LNCaP clone FGC (cell line): ENCODE results near the gene DIS3L2.
"Not testable (repeated sequence)": the region's sequence is repeated elsewhere in the genome, so short reads cannot be mapped to it uniquely, and the experiment has no call there.

ENCODE experiments used
- DNase-seq: peaks from one replicate; pipeline ENCODE4 v3.0.0-alpha.2; 2011; ENCODE audit warnings: low read depth
- H3K4me3 ChIP-seq: 2 replicates; pipeline ENCODE4 v1.5.1; 2011; ENCODE audit warnings: mild to moderate bottlenecking, low read depth, low read length, control low read depth
- TF ChIP-seq, protein P1 (sequence below): IDR thresholded peaks from 2 replicates; pipeline ENCODE4 v1.5.1; 2012; ENCODE audit warnings: mild to moderate bottlenecking; ENCODE audit not compliant: control insufficient read depth, insufficient read depth; ENCODE audit errors: extremely low read depth

Gene DIS3L2

DNA sequence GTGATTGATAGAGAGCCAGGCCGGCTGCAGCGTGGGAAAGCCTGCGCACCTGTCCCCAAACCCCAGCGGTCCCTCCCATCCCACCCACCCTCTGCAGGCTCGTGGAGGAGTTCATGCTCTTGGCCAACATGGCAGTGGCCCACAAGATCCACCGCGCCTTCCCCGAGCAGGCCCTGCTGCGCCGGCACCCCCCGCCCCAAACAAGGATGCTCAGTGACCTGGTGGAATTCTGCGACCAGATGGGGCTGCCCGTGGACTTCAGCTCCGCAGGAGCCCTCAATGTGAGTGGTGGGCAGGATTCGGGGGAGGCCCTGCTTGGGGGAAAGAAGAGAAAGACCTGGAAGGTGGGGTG, 368.2 kb downstream of the DIS3L2 start:
- DNase-seq = no peak
- TF ChIP-seq, protein P1, sequence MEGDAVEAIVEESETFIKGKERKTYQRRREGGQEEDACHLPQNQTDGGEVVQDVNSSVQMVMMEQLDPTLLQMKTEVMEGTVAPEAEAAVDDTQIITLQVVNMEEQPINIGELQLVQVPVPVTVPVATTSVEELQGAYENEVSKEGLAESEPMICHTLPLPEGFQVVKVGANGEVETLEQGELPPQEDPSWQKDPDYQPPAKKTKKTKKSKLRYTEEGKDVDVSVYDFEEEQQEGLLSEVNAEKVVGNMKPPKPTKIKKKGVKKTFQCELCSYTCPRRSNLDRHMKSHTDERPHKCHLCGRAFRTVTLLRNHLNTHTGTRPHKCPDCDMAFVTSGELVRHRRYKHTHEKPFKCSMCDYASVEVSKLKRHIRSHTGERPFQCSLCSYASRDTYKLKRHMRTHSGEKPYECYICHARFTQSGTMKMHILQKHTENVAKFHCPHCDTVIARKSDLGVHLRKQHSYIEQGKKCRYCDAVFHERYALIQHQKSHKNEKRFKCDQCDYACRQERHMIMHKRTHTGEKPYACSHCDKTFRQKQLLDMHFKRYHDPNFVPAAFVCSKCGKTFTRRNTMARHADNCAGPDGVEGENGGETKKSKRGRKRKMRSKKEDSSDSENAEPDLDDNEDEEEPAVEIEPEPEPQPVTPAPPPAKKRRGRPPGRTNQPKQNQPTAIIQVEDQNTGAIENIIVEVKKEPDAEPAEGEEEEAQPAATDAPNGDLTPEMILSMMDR = no peak
- H3K4me3 ChIP-seq = no peak overlapping the region

DNA sequence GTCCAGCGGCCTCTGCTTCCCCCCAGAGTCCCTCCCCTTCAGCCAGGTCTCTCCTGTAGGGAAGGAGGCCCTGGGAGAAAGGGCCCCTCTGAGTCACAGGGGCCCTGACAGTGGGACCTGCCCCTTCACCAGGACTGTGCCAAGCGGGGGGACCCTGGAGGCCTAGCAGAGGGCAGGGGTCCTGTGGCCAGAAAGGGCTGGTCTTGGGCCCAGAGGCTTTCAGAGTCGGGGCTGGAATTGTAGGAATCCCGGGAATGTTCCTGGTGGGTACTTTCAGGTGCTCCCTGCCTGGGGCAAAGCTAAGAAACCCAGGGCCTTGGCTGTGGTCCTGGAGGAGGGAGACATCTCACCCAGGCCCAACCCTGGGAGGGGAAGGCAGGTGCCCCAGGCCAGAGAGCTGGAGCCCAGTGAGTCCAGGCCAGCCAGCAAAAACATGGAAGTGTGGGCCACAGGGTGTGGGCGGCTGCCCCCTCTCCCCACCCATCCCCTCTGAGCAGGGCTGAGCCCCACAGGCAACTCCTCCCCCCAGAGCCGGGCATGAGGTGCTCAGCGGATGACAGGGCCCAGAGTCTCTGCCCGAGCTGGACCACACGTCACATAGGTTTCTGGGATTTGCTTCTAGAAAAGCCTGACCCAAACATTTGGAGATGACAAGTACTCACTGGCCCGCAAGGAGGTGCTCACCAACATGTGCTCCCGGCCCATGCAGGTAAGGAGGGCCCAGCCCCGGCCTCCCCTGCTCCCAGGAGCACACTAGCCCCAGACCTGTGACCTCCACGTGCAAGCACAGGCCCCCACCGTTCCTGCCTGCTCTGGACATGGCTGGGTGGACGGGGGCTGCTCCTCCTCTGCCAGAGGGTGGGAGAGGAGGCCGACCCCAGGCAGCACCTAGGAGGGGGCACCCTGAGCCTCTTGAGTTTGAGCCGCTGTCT, 368.8 kb downstream of the DIS3L2 start:
- TF ChIP-seq, protein P1 = no peak
- no peak overlapping the region for H3K4me3 ChIP-seq
- DNase-seq = no peak

DNA sequence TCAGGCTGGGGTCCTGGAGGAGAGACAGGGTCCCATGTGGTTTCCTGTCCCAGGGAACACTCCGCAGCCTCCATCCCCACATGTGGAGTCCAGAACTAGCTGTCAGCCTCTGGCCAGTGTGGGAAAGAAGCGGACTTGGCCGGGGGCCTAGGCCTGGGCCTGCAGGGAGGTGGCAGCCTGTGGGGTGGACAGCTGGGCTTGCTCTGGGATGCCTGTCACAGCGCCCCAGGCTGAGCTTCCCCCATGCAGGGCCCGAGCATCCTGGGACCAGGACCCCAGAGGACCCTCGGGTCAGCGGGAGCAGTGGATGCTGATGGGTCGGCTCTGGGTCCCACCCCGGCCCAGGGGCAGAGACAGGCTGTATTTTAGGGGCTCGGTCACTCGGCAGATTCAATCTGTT, 369.5 kb downstream of the DIS3L2 start:
- not testable (repeated sequence) for H3K4me3 ChIP-seq, DNase-seq

DNA sequence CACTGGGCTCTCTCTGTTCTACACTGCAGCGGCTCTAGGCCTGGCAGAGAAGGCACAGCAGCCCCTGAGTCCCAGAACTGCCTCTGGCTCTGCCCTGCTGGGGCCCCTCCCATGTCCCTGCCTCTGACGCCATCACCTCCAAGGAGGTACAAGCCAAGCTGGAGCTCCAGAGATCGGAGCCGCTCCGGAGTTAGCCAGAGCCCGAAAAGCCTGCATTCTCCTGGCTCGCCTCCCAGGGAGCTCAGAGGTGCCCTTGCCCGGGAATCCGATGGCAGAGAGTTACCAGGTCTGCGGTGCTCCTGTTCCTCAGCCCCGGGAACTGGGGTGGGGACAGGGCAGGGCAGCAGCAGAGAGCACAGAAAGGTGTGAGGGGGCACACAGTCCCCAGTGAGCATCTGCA, 370.1 kb downstream of the DIS3L2 start:
- H3K4me3 ChIP-seq, DNase-seq: not testable (repeated sequence)

DNA sequence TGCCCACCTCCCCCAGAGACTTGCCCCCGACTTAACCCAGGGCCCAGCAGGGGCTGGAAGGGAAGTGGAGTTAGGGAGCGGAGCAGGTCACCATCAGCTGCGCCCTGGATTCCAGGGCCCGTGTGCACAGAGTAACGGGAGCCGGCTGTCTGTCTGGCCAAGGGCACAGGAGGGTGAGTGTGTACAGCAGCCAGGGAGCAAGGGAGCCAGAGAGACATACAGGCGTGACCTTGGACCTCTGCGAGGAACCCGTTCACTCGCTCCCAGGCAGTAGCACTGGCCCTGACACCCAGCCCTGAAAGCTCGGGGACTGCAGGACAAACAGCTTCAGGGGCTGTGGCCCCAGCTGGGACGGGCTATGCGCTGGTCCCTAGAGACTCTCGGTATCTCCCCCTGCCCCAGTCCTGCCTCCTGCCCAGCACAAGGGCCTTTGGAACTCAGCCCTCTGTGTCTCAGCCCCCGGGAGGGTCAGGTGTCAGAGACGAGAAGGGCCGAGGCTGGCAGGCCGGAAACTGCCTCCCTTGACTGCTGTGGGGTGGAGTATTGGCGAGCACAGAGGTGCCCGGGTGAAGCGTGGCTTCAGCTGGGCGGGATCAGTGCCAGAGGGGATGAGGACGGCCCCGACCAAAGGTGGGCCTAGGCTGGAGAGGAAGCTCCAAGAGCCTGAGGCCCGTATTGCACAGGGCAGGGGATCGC, 370.9 kb downstream of the DIS3L2 start:
- H3K4me3 ChIP-seq, DNase-seq: not testable (repeated sequence)

DNA sequence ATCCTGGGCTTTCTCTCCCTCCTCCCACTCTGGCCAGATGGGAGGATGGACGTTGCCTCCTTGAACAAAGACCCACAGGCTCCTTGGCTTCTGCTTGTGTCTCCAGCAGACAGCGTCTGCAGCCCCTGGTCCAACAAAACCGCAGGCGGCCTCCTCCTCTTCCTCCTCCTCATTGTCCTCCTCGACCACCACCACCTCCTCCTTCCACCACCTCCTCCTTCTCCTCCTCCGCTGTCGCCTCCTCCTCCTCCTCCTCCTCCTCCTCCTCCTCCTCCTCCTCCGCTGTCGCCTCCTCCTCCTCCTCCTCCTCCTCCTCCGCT, 371.4 kb downstream of the DIS3L2 start:
- no peak for DNase-seq
- no peak overlapping the region for H3K4me3 ChIP-seq
- TF ChIP-seq, protein P1 = no peak

DNA sequence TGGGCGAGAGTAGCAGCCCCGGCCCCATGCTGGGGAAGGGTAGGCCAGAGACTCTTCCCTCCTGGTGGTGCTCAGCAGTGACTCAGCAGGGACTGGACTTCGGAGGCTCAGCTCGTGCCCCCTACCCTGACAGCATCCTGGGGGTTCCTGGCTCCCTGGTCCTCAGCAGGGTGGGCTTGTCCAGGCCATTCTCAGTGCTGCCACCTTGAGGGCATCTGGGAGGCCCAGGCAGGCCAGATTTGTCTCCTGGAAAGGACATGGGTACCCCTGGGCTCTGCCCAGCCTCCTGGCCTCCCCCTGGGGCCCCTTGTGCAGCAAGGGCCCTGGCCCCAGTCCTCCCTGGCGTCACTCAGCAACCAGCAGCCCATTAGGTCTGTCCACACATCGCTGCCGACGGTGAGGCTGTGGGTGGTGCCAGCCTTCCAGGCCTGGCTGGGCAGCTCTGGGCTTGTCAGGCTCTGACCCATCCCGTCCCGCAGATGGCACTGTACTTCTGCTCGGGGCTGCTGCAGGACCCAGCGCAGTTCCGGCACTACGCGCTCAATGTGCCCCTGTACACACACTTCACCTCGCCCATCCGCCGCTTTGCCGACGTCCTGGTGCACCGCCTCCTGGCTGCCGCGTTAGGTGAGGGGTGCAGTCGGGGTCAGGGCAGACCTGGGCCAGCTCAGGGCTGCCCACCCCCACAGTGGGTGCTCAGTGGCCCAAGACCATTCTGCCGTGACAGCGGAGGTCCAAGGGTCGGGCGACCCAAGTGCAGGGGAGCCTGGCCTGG, 372.0 kb downstream of the DIS3L2 start:
- TF ChIP-seq, protein P1 = peak; percentile 45

DNA sequence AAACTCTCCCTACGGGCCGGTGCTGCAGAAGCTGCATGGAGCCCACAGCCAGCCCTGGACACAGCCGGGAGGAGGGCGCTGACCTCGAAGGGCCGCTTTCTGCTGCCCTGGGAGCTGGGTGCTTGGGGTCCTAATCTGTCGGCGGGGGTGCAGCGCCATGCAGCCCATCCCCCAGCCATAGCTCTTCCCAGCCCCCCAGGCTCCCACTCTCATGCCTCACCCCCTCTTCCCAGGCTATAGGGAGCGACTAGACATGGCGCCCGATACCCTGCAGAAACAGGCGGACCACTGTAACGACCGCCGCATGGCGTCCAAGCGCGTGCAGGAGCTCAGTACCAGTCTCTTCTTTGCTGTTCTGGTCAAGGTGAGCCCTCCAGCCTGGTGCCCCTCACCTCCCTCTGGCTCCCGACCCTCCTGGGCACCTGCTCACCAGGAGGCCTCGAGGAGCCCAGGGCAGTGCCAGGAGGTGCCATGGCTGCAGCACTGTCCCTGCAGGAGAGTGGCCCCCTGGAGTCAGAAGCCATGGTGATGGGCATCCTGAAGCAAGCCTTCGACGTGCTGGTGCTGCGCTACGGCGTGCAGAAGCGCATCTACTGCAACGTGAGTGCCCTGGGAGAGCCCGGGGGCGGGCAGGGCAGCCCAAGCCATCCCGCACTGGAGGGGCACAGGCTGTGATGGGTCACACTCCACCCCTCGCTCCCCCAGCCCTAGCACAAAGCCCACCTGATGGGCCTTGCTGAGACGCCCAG, 372.8 kb downstream of the DIS3L2 start:
- not testable (repeated sequence) for DNase-seq, H3K4me3 ChIP-seq

More for the DNA sequence above, 372.0 kb downstream of the DIS3L2 start:
- H3K4me3 ChIP-seq = no peak overlapping the region
- no peak for DNase-seq

DNA sequence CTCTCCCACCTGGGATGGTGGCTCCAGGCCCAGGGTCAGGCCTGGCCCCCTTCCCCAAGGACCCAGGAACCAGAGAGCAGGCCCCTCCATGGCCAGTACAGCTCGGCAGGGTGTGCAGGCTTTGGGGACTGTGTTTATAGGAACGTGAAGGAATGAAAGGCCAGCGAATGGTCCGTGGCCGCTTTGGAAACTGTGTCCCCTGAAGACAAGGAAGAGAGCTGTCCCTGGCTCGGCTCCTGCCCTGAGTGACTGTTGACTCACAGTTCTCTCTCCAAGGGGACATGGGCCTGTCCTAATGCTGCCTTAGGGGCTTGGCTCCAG, 373.3 kb downstream of the DIS3L2 start:
- H3K4me3 ChIP-seq, DNase-seq: not testable (repeated sequence)

DNA sequence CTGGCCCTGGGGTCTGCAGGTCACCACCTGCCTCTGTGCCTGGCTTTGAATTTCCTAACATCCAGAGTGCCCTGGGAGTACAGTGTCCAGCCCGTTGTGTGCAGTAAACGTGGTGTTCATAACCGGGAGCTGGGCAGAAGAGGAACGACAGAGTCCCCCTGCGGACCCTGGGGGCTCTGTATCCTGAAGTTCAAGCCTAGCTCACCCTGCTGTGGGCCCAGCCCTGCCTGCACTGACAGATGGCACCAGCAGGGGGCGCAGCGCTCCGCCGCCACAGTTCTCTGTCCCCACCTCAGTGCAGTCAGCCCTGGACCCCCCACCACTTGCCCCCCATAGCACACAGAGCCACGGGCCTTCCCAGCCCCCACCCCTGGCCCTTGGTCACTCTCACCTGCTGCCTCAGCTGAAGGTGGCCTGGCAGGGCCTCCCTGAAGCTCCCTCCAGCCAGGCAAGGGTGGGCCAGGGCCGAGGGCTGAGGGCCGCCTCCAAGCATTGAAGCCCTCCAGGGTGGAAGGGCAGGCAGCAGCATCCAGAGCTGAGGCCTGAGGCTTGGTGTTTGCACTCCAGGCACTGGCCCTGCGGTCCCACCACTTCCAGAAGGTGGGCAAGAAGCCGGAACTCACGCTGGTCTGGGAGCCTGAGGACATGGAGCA, 373.8 kb downstream of the DIS3L2 start:
- not testable (repeated sequence) for H3K4me3 ChIP-seq, DNase-seq
